ENCODE measurements around the gene PRR5L. TPM values are rescaled to one million over a fixed set of nuclear protein-coding genes. Genes with fewer than 3 reads are reported as not detected.
A peak's percentile ranks its signal among the peaks of the same experiment; 100 is the strongest.

The PRR5L gene
- total RNA-seq, 2 donors from 2014 or later = 172 to 533 TPM

- no peak for DNase-seq (ENCODE audit: low spot score)
- Mint-ChIP-seq H3K9me3 (no peaks in the 10 kb centered on the region), H3K4me1 (ENCODE audit: low read depth in 2 of 2) (no peaks in the 10 kb centered on the region), H3K27me3 (peaks cover 9 to 15% of the 10 kb centered on the region in 2 donors), H3K27ac (no peak overlapping the region), H3K4me3 (no peak overlapping the region), H3K36me3 (peaks cover 6% of the 10 kb centered on the region)
- ATAC-seq = no peak
Measured at GRCh38 chr11:36266767-36267166, 29.3 kb upstream of the PRR5L start.

DNA sequence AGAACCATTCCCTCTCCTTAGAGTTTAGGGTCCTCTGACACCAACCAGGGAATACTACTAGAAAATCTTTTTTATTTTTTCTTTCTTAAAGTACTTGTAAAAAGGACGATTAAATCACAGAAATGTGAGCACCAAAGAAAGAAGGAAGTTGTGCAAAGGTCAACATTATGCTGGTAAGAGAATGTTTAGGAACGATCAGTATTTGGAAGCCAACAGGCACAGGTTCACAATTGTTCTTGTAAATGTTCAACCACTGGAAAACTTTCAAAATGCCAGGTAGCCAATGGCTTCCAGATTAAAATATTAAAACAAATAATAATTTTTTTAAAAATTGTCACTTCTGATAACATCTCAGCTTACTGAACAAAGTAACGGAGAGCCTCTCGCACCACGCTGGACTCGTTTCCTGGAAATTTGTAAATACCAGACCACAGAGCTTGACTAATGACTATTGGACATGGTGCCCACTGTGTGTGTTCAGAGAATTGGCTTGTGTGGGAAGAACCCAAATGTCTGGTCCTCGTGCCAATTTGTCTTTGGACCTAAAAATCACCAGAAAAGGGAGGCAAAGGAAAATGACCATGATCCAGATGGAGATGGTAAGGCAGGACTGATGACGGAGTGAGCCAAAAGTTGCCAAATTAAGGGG is 27.6 kb upstream of the PRR5L start:
- Mint-ChIP-seq H3K4me1 (ENCODE audit: low read depth in 2 of 2) (no peaks in the 10 kb centered on the region), H3K27ac (no peak overlapping the region), H3K36me3 (peaks cover 15% of the 10 kb centered on the region), H3K27me3 (peaks cover 3 to 7% of the 10 kb centered on the region in 2 donors), H3K9me3 (no peaks in the 10 kb centered on the region), H3K4me3 (no peak overlapping the region)
- ATAC-seq = no peak
- no peak for DNase-seq (ENCODE audit: low spot score)

DNA sequence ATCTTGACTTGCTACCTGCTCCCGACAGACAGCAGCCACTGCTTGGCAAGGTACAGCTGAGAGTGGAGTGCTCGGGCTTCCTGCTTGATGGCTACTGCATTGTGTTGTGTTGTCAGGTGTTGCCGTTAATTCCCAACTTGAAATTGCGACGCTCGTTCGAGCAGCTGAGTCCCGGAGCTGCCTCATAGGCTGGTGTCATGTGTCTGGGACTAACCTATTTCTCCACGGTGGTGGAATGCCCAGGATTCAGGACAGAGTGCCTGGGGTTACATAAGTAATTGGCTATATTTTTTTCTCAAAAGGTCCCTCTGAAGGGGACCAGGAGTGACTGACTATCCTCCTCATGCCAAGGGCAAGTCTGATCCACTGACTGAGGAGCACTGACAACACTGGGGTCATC is 25.4 kb upstream of the PRR5L start:
- Mint-ChIP-seq H3K9me3 (no peaks in the 10 kb centered on the region), H3K27me3 (no peaks in the 10 kb centered on the region), H3K27ac (no peak overlapping the region), H3K4me3 (no peak overlapping the region), H3K4me1 (ENCODE audit: low read depth in 2 of 2) (no peaks in the 10 kb centered on the region), H3K36me3 (peaks cover 22% of the 10 kb centered on the region)
- no peak for DNase-seq (ENCODE audit: low spot score)
- no peak for ATAC-seq

- H3K4me1 Mint-ChIP-seq (ENCODE audit: low read depth in 2 of 2) = no peaks in the 10 kb centered on the region
- H3K27ac Mint-ChIP-seq = no peak overlapping the region
- no peaks in the 10 kb centered on the region for H3K27me3 Mint-ChIP-seq
- no peak overlapping the region for H3K4me3 Mint-ChIP-seq
- peaks cover 22% of the 10 kb centered on the region for H3K36me3 Mint-ChIP-seq
- ATAC-seq (no peak), DNase-seq (ENCODE audit: low spot score) (no peak)
- H3K9me3 Mint-ChIP-seq = no peaks in the 10 kb centered on the region
Measured at GRCh38 chr11:36271794-36272407, 24.2 kb upstream of the PRR5L start.

DNA sequence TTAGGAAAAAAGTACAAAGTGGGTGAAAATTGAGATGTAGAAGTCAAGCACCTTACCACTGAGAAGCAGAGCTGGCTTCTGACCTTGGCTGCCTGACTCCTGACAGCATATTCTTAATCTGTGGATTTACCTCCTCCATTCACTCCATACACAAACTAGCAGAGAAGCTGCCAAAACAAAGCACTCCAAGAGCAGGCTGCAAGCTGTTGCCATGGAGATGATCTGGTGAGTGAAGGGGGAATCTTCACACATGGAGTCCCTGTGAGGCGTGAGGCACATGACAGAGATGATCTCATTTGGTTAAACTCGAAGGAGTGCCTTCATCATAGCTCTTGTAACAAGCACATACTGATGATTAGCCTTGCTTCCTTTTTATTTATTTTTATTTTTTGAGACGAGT is 23.0 kb upstream of the PRR5L start:
- Mint-ChIP-seq H3K4me1 (ENCODE audit: low read depth in 2 of 2) (no peaks in the 10 kb centered on the region), H3K9me3 (no peaks in the 10 kb centered on the region), H3K4me3 (no peak overlapping the region), H3K36me3 (peaks cover 22% of the 10 kb centered on the region), H3K27ac (no peak overlapping the region), H3K27me3 (no peaks in the 10 kb centered on the region)
- ATAC-seq (no peak), DNase-seq (ENCODE audit: low spot score) (no peak)

DNA sequence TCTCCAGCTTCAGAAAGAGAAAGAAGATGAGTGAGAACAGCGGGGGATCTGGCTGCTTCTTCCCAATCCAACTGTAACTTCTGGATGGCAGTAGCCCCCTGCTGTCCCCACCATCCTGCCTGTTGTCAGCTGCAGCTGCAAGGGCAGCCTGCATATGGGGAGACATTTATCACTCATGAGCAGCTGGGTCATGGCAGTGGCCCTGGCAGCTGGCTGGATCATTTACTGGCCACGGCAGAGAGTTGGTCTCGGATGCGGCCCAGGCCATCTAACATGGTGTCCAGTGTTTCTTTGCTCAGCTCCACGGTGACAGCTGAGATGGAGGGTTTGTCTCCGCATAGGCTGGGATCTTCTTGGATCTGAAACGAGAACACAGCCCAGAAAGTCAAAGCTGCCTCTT is 21.7 kb upstream of the PRR5L start:
- no peaks in the 10 kb centered on the region for H3K27me3 Mint-ChIP-seq
- DNase-seq (ENCODE audit: low spot score) (no peak), ATAC-seq (no peak)
- peaks cover 22% of the 10 kb centered on the region for H3K36me3 Mint-ChIP-seq
- no peak overlapping the region for H3K4me3 Mint-ChIP-seq
- no peaks in the 10 kb centered on the region for H3K9me3 Mint-ChIP-seq
- no peak overlapping the region for H3K27ac Mint-ChIP-seq
- no peaks in the 10 kb centered on the region for H3K4me1 Mint-ChIP-seq (ENCODE audit: low read depth in 2 of 2)

- no peak overlapping the region for H3K27ac Mint-ChIP-seq
- DNase-seq (ENCODE audit: low spot score) = no peak
- no peak overlapping the region for H3K4me3 Mint-ChIP-seq
- ATAC-seq = no peak
- peaks cover 0 to 7% of the 10 kb centered on the region in 2 donors for H3K4me1 Mint-ChIP-seq (ENCODE audit: low read depth in 2 of 2)
- no peaks in the 10 kb centered on the region for H3K27me3 Mint-ChIP-seq
- peaks cover 5% of the 10 kb centered on the region for H3K36me3 Mint-ChIP-seq
- no peaks in the 10 kb centered on the region for H3K9me3 Mint-ChIP-seq
Measured at GRCh38 chr11:36278531-36279282, 17.4 kb upstream of the PRR5L start.

GRCh38 chr11:36280531-36280930 is 15.6 kb upstream of the PRR5L start:
- Mint-ChIP-seq H3K36me3 (no peaks in the 10 kb centered on the region), H3K27ac (no peak overlapping the region), H3K4me1 (ENCODE audit: low read depth in 2 of 2) (peaks cover 4 to 7% of the 10 kb centered on the region in 2 donors), H3K4me3 (no peak overlapping the region), H3K27me3 (no peaks in the 10 kb centered on the region), H3K9me3 (no peaks in the 10 kb centered on the region)
- no peak for DNase-seq (ENCODE audit: low spot score)
- no peak for ATAC-seq

GRCh38 chr11:36281850-36282249 is 14.2 kb upstream of the PRR5L start:
- ATAC-seq = no peak
- no peak for DNase-seq (ENCODE audit: low spot score)
- Mint-ChIP-seq H3K4me1 (ENCODE audit: low read depth in 2 of 2) (peaks cover 4 to 10% of the 10 kb centered on the region in 2 donors), H3K27me3 (no peaks in the 10 kb centered on the region), H3K9me3 (no peaks in the 10 kb centered on the region), H3K27ac (no peak overlapping the region), H3K36me3 (no peaks in the 10 kb centered on the region), H3K4me3 (no peak overlapping the region)

GRCh38 chr11:36282926-36283325 is 13.2 kb upstream of the PRR5L start:
- DNase-seq (ENCODE audit: low spot score) = no peak
- Mint-ChIP-seq H3K27ac (no peak overlapping the region), H3K27me3 (no peaks in the 10 kb centered on the region), H3K9me3 (no peaks in the 10 kb centered on the region), H3K4me3 (no peak overlapping the region), H3K4me1 (ENCODE audit: low read depth in 2 of 2) (peaks cover 10 to 15% of the 10 kb centered on the region in 2 donors), H3K36me3 (no peaks in the 10 kb centered on the region)
- no peak for ATAC-seq

DNA sequence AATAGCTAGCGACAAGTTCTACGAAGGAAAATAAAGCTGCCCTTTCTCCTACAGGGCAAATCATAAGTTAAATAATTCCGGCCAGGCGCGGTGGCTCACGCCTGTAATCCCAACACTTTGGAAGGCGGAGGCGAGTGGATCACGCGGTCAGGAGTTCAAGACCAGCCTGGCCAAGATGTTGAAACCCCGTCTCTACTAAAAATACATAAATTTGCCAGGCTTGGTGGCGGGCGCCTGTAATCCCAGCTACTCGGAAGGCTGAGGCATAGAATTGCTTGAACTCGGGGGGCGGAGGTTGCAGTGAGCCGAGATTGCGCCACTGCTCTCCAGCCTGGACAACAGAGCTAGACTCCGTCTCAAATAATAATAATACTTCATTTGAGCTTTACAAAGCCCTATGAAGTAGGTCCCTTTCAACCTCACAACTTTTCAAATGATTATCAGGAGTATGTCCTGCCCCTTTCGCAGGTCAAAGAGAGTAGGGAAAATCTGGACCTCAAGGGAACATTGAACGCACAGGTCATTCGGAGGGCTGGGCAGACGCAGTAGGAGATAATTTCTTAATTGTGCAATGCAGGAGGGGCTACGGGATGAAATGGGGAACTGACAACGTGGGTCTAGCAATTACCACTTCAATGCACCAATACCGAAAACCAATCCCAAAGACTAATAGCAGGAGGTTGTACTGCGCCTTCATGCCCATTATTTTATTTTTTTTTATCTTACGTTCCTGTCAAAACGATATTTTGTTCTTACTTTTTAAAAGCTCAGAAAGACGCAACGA is 7.5 kb upstream of the PRR5L start:
- Mint-ChIP-seq H3K4me3 (peak overlapping the region; percentile 98), H3K27ac (peak overlapping the region; percentile 78 to 92), H3K36me3 (no peaks in the 10 kb centered on the region), H3K9me3 (no peaks in the 10 kb centered on the region), H3K27me3 (no peaks in the 10 kb centered on the region), H3K4me1 (ENCODE audit: low read depth in 2 of 2) (peaks cover 32 to 45% of the 10 kb centered on the region in 2 donors)
- ATAC-seq (no peak), DNase-seq (ENCODE audit: low spot score) (no peak)

GRCh38 chr11:36289226-36289852 is 6.7 kb upstream of the PRR5L start, which contains the start of gene COMMD9:
TSS of gene COMMD9 (minus strand) at chr11:36289424. CDS start at chr11:36289412, 12 bp downstream.
- Mint-ChIP-seq H3K27me3 (no peaks in the 10 kb centered on the region), H3K27ac (peak within 1 kb of the TSS; percentile 78 to 92), H3K36me3 (no peaks in the 10 kb centered on the region), H3K4me3 (peak within 1 kb of the TSS; percentile 98), H3K4me1 (ENCODE audit: low read depth in 2 of 2) (peaks cover 32 to 50% of the 10 kb centered on the region in 2 donors), H3K9me3 (no peaks in the 10 kb centered on the region)
- peak; percentile 99 to 100 for ATAC-seq
- peak; percentile 98 for DNase-seq (ENCODE audit: low spot score)

GRCh38 chr11:36292311-36292722 is 3.8 kb upstream of the PRR5L start:
- H3K36me3 Mint-ChIP-seq = no peaks in the 10 kb centered on the region
- no peaks in the 10 kb centered on the region for H3K9me3 Mint-ChIP-seq
- peaks cover 28 to 46% of the 10 kb centered on the region in 2 donors for H3K4me1 Mint-ChIP-seq (ENCODE audit: low read depth in 2 of 2)
- H3K27ac Mint-ChIP-seq = peak overlapping the region in 1 of 2 donors; percentile 88
- no peaks in the 10 kb centered on the region for H3K27me3 Mint-ChIP-seq
- no peak overlapping the region for H3K4me3 Mint-ChIP-seq
- DNase-seq (ENCODE audit: low spot score) = peak; percentile 64
- ATAC-seq = peak; percentile 43 to 59
